Pons (tissue), 1 donor: Measurements from ENCODE around the gene ANKRD44.
"Not testable (repeated sequence)": the region's sequence is repeated elsewhere in the genome, so short reads cannot be mapped to it uniquely, and the experiment has no call there.

Source experiments
- DNase-seq: peaks from one replicate; pipeline ENCODE4 v3.0.0-alpha.2; 2016; ENCODE audit warnings: low spot score

ANKRD44 gene

DNA sequence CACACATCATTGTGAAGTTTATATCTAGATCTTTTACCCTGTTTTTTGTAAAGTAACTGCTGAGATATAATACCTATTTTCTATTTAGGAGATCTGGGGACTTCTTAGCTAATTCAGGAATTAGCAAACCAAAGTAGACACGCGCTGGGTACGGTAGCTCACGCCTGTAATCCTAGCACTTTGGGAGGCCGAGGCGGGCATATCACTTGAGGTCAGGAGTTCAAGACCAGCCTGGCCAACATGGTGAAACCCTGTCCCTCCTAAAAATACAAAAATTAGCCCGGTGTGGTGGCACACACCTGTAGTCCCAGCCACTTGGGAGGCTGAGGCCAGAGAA lies 23.0 kb downstream of the ANKRD44 start:
- DNase-seq: not testable (repeated sequence)

DNA sequence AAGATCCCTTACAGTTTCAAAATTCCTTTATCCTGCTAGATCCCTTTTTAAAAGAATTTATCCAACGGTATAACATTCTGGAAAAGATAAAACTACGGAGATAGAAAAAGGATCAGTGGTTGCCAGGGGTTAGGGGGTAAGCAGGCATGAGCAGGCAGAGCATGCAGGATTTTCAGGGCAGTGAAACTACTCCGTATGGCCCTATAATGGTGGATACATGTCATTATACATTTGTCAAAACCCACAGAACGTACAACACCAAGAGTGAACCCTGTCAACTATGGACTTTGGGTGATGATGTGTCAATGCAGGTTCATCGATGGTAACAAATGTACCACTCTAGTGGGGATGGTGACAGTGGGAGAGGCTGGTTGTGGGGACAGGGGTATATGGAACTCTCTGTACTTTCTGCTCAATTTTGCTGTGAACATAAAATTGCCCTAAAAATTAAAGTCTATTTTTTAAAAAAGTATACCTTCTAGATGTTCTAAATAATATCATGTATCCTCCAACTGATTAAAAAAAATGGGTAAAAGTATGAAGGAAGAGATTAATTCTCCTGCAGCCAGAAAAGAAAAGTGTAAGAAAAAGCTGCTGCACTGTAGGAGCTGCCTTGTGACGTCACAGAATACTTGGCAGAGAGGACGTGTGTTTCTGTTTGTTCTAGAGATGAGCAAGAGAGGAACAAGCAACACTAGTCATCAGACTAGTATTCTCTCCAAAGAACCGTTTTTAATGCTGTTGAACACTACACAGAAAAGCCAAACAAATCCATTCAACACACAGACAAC lies 23.6 kb downstream of the ANKRD44 start:
- DNase-seq: peak; percentile 93

DNA sequence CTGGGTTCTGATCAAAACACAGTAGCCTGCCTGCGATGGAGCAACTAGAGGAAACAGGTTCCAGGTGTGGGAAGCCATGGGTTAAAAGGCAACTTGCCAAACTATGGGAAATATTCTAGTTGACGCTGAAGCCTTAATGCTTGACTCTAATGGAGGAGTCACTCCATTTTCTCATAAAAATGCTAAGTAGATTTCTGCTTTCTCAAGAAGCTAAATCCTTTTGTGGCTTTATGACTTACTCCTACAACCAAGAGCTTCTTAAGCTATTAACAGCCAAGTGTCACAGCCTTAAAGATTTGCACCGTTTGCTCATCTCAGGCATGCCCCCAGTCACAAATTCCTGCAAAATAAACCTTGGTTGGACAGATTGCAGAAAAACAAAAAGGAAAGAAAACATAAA lies 25.2 kb downstream of the ANKRD44 start:
- DNase-seq: no peak

DNA sequence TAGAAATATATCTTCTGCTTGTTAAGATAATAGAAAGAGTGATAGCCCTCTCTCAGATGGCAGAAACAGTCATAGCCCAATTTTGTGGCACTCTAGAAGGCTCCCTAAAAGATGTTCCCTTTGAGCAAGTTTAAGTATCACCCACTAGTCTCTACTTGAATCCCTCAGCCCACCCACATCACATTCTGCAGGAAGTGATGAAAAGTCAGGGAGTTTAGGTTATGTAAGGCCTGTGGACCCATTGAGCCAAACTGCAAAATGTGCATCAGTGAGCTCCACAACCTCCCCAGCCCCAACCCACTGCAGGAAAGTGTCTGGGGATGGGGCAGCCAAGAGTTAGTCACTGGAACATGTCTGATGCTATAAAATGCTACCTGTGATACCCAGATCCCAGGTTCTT lies 25.6 kb downstream of the ANKRD44 start:
- no peak for DNase-seq

- DNase-seq: no peak
Measured at GRCh38 chr2:197281421-197281820, 29.2 kb downstream of the ANKRD44 start.

DNA sequence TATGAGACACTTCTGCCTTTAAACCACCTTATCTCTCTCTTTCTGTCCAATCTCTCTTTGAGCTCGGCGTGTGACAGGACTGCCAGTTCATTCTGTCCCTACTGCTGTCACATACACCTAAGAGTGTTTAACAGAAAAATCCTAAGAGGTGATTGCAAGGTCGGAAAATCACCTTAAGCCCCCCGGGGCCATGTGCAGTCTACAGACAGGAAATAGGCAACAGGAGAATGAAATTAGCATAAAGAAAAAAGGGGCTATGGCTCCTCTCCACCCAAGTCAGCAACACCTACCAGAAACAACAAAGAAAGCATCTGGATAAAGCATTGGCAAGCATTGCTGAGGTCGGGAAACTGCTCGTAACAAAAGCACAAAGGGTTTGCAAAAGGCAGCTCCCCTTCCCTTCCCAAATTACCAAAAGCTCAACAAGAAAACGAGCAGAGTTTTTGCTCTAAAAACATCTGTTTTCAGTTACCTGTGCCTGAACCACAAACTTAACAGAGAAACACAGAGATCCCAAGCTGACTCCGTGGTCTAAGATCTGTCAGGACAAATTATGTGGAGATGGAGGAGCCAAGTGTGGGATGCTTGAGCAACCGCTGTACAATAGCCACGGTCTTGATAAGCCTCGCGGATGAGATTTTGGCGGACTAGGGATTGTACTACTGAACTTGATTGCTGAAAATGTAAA lies 30.4 kb downstream of the ANKRD44 start:
- no peak for DNase-seq

DNA sequence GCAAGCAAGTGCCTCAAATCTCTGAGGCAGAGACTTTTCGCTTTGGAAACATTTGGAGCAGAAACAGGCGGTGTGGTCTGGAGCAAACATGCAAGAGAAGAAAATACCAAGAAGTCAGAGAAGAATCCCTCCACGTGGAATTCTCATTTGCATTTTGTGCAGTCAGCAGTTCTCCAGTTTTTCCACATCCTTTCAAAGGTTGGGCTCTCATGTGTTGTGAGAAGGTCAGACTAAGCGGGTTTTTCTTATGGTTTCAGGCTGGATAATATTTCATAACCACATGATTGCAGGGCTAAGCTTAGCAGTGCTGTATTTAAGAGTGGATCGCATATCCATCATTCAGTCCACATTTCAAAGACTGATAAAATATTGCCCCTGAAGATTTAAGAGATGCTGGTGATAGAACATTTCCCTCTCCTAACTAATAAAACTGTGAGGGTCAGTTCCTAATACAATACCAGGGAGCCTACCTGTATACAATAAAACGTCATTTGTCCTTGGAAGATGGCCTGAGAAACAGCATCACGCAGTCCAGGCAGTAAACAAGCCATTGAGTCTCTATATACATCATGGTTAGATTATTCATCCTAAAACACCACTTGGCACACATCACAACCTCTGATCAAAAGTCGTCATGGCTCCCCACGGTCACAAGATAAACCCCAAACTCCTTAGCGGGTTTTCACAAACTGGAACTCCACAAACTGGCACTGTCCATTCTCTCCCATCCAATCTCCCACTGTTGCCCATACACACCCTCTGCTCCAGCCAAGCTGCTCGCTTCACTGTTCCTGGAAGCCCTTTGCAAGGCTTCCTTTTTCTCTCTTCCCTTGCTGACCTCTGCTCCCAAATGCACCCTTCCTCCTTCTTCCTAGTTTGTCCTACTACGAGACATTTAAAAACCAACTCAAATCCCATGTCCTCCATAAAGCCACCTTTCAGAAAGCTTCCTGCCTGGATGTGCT lies 31.5 kb downstream of the ANKRD44 start:
- no peak for DNase-seq

DNA sequence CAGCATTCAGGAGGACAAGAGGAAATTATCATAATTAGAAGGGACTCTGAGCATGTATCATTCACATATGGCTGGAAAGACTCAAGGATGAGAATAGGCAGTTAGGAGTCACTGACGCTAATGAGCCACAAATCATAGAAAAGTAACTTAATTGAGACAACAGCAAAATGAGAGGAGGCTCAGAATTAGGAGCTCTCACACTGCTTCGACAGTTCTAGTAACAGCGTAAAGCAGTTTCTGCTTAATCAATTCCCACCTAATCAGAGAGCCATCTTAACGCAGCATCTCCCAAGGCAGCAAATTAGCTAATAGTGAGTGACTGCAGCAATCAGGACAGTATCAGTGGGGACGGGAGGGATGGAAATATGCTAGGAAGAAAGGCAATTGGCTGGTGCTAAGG lies 32.8 kb downstream of the ANKRD44 start:
- no peak for DNase-seq

DNA sequence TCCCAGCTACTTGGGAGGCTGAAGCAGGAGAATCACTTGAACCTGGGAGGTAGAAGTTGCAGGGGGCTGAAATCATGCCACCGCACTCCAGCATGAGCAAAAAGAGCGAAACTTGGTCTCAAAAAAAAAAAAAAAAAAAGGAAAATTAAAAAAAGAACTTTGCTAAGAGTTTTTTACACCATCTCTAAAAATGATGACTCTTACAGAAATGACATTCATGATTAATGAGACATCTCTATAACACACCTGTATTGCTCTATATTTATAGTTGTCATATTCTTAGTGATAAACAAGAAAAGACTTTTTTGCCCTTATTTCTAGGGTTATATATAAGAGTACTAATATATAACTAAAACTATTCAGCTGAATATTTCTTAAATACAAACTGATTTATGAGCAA lies 34.4 kb downstream of the ANKRD44 start:
- DNase-seq: no peak

DNA sequence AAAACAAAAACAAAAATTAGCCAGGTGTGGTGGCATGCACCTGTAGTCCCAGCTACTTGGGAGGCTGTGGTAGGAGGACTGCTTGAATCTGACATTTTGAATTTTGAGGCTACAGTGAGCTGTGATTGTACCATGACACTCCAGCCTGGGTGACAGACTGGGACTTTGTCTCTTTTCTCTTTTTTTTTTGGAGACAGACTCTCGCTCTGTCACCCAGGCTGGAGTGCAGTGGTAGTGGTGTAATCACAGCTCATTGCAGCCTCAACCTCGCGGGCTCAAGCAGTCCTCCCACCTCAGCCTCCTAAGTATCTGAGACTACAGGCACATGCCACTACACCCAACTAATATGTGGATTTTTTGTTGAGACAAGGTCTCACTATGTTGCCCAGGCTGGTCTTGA lies 35.6 kb downstream of the ANKRD44 start:
- no peak for DNase-seq

DNA sequence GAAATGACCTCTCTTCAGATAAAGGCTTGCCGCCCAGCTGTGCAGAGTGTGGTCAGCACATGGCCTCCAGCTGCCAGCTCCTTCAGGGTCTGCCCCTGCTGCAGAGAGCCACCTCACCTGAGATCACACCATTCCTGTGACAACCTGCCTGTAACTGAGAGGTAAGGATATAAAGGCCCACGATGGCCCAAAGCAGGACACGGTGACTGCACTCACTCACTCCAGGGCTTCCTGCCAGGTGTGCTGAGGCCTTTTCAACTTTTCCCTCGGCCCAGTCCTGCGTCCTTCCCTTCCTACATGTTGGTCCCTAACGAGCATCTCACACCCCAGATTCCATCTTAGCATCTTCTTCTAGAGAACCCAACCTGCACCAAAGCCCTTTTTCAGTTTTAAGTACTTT lies 36.2 kb downstream of the ANKRD44 start:
- no peak for DNase-seq

DNA sequence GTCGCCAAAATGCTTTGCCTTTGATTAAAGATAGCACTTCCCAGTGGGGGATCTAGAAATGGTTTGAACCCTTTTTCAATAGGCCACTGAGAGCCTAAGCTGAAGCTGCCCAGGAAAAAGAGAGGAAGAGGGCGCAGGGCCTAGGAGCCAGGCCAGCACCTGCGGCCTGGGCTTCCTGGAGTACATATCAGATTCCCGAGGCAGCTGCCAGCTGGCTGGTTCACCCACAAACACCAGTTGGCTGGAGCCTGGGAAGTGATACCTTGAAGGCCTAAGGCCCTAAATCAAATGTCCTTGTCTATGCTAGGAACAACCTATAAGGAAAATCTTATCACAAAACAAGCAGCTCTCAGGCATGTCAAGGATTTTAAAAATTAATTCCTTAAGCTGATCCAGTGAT lies 37.1 kb downstream of the ANKRD44 start:
- no peak for DNase-seq

DNA sequence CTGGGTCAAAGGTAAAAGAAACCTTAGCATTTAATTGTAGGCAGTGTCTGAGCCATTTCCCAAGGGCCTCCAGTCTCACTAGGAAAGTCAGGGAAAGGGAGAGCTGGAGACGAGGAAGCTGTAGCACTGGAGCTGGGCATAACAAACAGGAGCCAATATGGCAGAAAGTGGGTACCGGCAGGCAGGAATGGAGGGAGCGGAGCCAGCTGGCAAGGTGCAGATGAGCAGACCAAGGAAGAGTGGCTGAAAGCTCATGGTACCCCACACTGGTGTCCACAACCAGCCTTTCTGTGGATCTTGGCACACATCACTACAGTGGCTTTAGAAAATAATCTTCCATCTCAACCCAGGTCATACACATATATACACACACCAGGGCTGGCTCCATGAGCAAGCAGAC lies 40.0 kb downstream of the ANKRD44 start:
- DNase-seq: no peak

DNA sequence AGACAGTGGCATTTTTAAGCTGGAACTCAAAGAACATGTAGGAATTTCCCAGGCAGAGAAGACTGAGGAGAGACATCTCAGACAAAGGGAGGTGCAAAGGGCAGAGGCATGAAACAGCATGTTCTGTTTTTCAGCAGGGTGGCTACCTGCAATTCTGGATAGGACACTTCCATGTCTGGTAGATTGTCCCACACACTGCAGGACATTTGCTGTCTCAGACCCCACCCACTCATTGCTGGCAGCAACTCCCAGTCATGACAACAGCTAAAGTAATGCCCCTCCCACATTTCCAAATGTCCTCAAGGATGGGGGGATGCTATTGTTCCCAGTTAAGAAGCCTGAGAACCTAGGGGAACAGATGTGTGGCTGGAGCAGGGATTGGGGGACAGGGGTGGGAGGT lies 40.8 kb downstream of the ANKRD44 start:
- DNase-seq: no peak

- no peak for DNase-seq
Measured at GRCh38 chr2:197268786-197269584, 41.6 kb downstream of the ANKRD44 start.

DNA sequence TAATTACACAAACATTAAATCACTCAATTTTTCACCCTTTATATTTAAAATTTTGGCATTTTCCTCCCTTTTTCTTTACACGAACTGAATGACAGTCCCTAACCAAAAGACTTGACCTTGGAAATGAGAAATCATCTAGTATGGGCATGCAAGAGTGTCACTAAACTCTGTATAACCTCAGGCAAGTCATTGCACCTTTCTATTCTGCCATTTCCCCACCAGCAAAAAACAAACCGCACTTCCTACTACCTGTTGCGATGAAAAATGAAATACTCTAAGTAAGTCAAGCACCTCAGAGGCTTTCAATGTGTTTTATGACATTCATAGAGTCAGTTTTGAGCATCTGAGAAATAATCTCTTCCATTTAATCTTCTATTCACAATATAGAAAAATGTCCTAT lies 44.1 kb downstream of the ANKRD44 start:
- DNase-seq: no peak

DNA sequence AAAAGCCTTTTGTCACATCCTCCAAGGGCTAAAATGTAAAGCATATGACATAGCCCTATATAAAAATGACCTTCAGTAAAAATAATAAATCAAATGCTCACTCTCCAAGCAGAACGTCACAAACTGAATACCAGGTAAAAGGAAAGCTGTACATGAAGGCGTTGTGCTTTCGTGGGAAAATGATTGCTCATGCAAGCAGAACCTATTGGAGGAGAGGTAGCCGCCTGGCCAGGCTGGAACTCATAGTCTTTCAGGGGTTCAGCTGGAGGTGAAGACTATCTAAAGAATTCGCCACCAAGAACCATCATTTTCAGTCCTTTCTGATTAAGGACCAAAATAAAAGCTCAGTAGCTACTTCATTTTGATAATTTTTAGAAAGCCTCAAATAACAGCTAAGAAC lies 44.7 kb downstream of the ANKRD44 start:
- no peak for DNase-seq

DNA sequence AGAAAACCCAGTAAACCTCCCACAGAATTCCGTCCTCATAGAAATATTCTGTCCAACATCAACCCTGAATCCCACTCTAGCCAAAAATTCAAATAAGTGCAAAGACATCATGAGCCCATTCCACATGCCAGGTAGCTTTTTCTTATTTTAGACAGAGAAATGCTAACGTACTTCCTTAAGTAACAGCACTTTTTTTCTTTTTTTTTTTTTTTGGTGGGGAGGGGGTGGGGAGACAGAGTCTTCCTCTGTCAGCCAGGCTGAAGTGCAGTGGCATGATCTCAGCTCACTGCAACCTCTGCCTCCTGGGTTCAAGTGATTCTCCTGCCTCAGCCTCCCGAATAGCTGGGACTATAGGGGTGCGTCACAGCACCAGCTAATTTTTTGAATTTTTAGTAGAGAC lies 45.5 kb downstream of the ANKRD44 start:
- DNase-seq: no peak

DNA sequence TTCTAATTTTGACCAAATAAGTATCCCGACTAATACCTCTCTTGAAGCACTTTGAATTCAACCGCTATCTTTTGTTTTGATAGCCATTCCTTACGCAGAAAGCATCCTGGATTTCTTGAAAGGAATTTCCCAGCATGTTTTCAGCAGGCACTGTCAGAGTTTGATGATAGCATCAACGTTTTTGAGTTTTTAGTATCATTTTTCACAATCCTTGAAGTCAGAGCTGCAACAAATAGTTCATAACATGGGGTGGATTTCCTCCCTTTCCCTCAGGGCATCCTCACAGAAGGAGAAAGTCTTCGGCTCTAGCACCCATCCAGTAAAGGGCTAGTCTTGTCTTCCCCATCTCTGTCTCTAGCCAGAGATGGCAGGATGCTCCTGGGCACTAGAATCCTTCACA lies 46.2 kb downstream of the ANKRD44 start:
- DNase-seq: no peak

GRCh38 chr2:197263077-197263476 lies 47.5 kb downstream of the ANKRD44 start:
- DNase-seq: no peak

DNA sequence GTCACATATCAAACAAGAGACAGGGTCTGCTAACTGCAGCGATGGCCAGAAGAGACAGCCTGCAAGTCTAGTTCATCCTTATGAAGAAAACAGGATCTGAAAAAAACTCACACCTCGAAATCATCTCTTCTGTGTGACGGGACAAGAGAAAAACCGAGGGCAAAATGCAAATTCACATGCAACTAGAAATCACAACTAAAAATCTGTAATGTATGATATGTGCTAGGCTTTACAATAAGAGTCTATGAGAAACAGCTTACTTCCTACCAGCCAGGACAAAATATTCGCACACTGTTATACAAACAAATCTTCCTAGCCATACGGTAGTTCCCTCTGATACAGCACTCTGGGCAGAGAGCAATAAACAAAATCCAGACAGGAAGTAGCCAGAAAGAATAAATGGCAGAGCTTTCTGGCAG lies 48.8 kb downstream of the ANKRD44 start:
- DNase-seq: peak; percentile 35

DNA sequence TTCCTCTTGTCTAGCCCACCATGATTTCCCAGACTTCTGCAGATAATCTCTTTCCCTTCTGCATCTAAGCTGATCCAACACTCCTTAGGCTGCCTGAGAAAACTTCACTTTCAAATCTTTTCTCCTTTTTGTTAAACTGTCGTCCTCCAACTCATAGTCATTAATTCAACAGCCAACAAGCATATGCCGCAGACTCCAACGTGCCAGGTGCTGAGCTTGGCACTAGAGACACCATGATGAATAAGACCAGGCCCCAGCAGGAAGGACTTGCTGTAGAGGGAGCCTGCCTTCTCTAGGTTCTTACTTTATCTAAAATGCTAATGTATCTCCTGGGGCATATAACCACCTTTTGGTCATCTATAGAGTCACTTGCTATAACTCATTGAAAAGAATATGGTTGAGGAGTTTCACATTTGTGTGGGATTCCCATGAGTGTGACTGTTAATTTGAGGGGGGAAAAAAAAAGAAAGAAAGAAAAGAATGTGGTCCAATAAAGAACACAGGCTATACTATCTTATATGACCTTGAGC lies 51.0 kb downstream of the ANKRD44 start:
- no peak for DNase-seq
